Karpas-422 (cell line): ENCODE measurements around the gene TMPRSS5. TPM values are rescaled to one million over a fixed set of nuclear protein-coding genes. Genes with fewer than 3 reads are reported as not detected.

ENCODE experiments used
- DNase-seq: peaks from one replicate; pipeline ENCODE4 v3.0.0-alpha.2; 2015
- H2AFZ ChIP-seq: fragments of 200-600 bp; sonication (generic); 2 replicates; pipeline ENCODE4 v1.6.1; 2014; ENCODE audit warnings: antibody characterized with exemption, low read length, mixed read lengths
- H3K27ac ChIP-seq: fragments of 200-600 bp; sonication (generic); 2 replicates; pipeline ENCODE4 v1.5.1; 2014; ENCODE audit warnings: mild to moderate bottlenecking, low read length, moderate library complexity
- H3K27me3 ChIP-seq: fragments of 200-600 bp; sonication (generic); 2 replicates; pipeline ENCODE4 v1.6.1; 2014; ENCODE audit warnings: low read length, mixed read lengths
- H3K36me3 ChIP-seq: fragments of 200-600 bp; sonication (generic); 2 replicates; pipeline ENCODE4 v1.6.1; 2014; ENCODE audit warnings: low read length, mixed read lengths; ENCODE audit not compliant: insufficient read depth
- H3K4me1 ChIP-seq: fragments of 200-600 bp; sonication (generic); 2 replicates; pipeline ENCODE4 v1.6.1; 2014; ENCODE audit warnings: mild to moderate bottlenecking, low read length, mixed read lengths
- H3K4me2 ChIP-seq: fragments of 200-600 bp; sonication (generic); 2 replicates; pipeline ENCODE4 v1.6.1; 2014; ENCODE audit warnings: low read length, low read depth, mild to moderate bottlenecking; ENCODE audit not compliant: poor library complexity, severe bottlenecking
- H3K4me3 ChIP-seq: fragments of 200-600 bp; sonication (generic); 2 replicates; pipeline ENCODE4 v1.5.1; 2014; ENCODE audit warnings: mild to moderate bottlenecking, antibody characterized with exemption, low read length, mixed read lengths
- H3K79me2 ChIP-seq: fragments of 200-600 bp; sonication (generic); 2 replicates; pipeline ENCODE4 v1.6.1; 2014; ENCODE audit warnings: mild to moderate bottlenecking, low read length, mixed read lengths
- H3K9ac ChIP-seq: fragments of 200-600 bp; sonication (generic); 2 replicates; pipeline ENCODE4 v1.6.0; 2014; ENCODE audit warnings: low read length
- H3K9me2 ChIP-seq: fragments of 200-600 bp; sonication (generic), shearing (Covaris generic); replicated peaks from 2 replicates; pipeline ENCODE4 v1.6.0; 2014; ENCODE audit warnings: mild to moderate bottlenecking, low read length, moderate library complexity; ENCODE audit not compliant: insufficient read depth
- H3K9me3 ChIP-seq: fragments of 300-700, 200-600 bp; sonication (generic); 2 replicates; pipeline ENCODE4 v1.6.1; 2014; ENCODE audit warnings: low read length, mixed read lengths
- H4K20me1 ChIP-seq: fragments of 200-600 bp; sonication (generic); 2 replicates; pipeline ENCODE4 v1.6.1; 2014; ENCODE audit warnings: mild to moderate bottlenecking, antibody characterized with exemption, low read length, low read depth; ENCODE audit not compliant: insufficient read depth
- total RNA-seq: library from RNA; depleted of rRNA; stranded (reverse); fragments of >200 nt; shearing (Covaris generic); gene quantifications from 2 replicates; pipeline ENCODE4 v1.2.3, GENCODE V29; 2014; ENCODE audit warnings: low replicate concordance

TMPRSS5 gene
- total RNA-seq, 1 experiment from 2014 or later: 0.19 TPM

- no peaks in the 10 kb centered on the region for H3K9me2 ChIP-seq
- H3K9ac ChIP-seq: no peak overlapping the region
- H2AFZ ChIP-seq: no peak overlapping the region
- H3K36me3 ChIP-seq: no peaks in the 10 kb centered on the region
- H3K9me3 ChIP-seq: no peaks in the 10 kb centered on the region
- no peak for DNase-seq
- no peak overlapping the region for H3K4me3 ChIP-seq
- H3K27me3 ChIP-seq: no peaks in the 10 kb centered on the region
- H3K79me2 ChIP-seq: no peaks in the 10 kb centered on the region
- no peak overlapping the region for H3K4me2 ChIP-seq
- H4K20me1 ChIP-seq: no peaks in the 10 kb centered on the region
- no peak overlapping the region for H3K27ac ChIP-seq
- H3K4me1 ChIP-seq: no peaks in the 10 kb centered on the region; the same call in 1 of the 2 replicates
Observed at GRCh38 chr11:113693030-113693429, 13.1 kb downstream of the TMPRSS5 start.

DNA sequence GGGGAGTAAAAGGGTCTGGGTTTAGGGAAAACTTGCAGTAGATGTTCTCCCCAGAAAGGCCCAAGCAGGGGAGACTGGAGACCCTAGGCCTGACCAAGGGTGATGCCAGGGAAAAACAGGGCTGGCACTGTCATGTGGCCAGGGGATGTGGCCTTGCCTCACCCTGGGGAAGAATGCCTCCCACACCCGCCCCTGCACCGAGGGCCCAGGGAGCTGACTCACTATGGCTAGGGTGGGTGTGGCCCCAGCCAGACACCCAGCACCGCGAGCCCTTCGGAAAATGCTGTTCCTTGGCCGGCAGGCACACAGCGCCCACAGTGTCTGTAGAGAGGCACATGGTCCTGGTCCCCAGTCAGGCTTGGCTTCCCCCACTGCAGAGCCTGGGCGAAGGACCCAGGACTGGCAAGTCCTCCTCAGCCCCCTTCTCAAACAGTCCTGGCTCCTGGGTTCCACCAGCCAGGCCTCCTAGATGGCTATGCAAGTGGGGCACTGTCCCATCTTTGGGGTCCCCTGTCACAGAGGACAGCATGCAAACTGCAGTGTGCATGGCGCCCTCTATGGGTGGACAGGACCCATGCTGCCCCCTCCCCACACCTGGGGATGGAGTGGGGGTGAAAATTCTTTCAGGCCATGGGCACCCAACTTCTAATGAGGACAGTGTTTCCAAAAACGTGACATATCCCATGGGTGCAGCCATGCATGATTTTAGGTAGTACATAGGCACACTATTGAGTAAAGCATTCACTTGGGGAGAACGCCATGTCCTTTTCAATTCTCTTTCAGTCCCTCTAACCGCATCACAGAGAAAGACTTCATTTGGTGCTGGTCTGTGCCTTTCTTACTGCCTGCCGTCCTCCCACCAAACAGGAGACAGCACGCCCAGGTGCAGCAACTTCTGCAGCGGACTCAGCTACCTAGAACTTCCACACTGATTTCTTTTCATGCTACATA is 15.2 kb downstream of the TMPRSS5 start:
- Histone ChIP-seq H2AFZ (no peak overlapping the region), H3K36me3 (no peaks in the 10 kb centered on the region), H3K9ac (no peak overlapping the region), H3K9me3 (no peaks in the 10 kb centered on the region), H3K4me3 (no peak overlapping the region), H3K27ac (no peak overlapping the region), H3K9me2 (no peaks in the 10 kb centered on the region), H3K4me2 (no peak overlapping the region), H3K79me2 (no peaks in the 10 kb centered on the region), H3K27me3 (no peaks in the 10 kb centered on the region), H4K20me1 (no peaks in the 10 kb centered on the region), H3K4me1 (peaks cover 2% of the 10 kb centered on the region)
- DNase-seq: peak; percentile 63

DNA sequence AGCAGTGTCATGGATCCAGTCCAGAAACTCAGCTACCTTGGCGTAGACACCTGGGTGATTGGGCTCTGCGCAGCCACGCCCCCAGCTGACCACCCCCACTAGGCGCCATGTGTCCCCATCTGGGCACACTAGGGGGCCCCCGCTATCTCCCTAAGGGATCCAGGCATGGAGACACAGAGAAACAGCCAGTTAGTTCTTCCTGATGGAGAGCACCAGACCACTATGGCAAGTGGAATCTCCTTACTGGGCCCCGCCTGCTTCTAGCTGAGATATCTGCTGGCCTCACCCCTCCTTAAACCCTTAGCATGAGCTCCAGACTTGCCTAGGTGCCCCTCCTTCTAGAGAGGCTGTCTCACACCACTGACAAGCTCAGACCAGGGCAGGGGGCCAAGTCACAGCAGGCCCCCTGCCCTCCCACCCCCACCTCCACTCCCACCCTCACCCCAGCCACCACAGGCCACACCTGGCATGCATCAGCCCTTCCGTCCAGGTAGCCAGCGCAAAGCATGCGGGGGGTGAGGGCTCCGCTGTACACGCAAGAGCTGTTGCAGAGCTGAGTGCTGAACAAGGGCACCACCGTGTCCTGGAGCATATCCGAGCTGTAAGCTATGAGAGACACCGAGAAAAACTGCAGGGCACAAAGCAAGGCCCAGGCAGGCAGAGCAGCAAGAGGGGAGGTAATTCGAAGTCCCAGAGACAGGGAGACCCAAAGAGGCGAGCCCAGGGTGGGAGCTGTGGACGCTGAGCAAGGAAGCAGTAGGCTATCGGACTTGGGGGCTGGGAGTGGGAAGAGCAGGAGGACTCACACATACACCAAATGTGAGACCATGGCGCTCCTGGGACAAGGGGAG is 16.1 kb downstream of the TMPRSS5 start:
- no peaks in the 10 kb centered on the region for H3K79me2 ChIP-seq
- H3K9me2 ChIP-seq: no peaks in the 10 kb centered on the region
- no peaks in the 10 kb centered on the region for H3K27me3 ChIP-seq
- H3K36me3 ChIP-seq: no peaks in the 10 kb centered on the region
- DNase-seq: no peak
- no peak overlapping the region for H2AFZ ChIP-seq
- peaks cover 9% of the 10 kb centered on the region for H3K4me1 ChIP-seq
- no peak overlapping the region for H3K9ac ChIP-seq
- no peak overlapping the region for H3K27ac ChIP-seq
- no peaks in the 10 kb centered on the region for H4K20me1 ChIP-seq
- no peaks in the 10 kb centered on the region for H3K9me3 ChIP-seq
- H3K4me3 ChIP-seq: no peak overlapping the region
- H3K4me2 ChIP-seq: no peak overlapping the region

DNA sequence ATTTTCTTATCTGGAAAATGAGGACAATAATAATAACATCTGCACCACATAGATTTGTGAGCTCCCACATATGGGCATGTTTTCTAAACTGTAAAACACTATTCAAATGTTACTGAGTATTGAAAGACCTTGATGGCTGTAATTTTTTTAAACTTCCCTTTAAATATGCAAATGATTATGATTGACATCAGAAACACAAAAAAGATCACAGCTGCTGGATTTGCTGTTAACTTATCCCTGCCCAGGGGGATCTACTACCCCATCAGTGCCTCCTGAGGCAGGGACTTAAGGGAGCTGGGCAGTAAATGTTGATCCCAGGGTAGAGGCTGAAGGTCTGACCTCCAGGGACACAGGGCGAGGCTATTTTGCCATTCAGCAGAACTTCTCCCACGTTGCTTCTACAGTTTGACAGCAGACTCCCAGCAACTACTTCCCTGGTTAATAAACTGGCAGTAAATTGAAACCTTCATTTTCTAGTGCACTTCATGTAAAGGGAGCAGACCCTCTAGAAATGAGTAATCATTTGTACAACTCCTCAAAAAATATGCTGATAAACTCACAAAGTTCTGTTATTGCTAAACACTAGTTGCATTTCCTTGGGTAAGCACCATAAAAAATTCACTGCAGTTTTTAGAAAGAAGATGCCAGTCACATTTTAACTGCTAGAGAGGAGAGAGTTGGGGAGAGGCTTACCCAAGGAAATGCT is 20.3 kb downstream of the TMPRSS5 start:
- Histone ChIP-seq H2AFZ (no peak overlapping the region), H3K27ac (no peak overlapping the region), H3K4me3 (no peak overlapping the region), H3K9ac (no peak overlapping the region), H3K4me1 (peaks cover 9% of the 10 kb centered on the region), H3K27me3 (no peaks in the 10 kb centered on the region), H3K9me3 (no peaks in the 10 kb centered on the region), H3K4me2 (peak overlapping the region; percentile 40), H3K36me3 (no peaks in the 10 kb centered on the region), H4K20me1 (no peaks in the 10 kb centered on the region), H3K79me2 (no peaks in the 10 kb centered on the region), H3K9me2 (no peaks in the 10 kb centered on the region)
- DNase-seq: peak; percentile 44

DNA sequence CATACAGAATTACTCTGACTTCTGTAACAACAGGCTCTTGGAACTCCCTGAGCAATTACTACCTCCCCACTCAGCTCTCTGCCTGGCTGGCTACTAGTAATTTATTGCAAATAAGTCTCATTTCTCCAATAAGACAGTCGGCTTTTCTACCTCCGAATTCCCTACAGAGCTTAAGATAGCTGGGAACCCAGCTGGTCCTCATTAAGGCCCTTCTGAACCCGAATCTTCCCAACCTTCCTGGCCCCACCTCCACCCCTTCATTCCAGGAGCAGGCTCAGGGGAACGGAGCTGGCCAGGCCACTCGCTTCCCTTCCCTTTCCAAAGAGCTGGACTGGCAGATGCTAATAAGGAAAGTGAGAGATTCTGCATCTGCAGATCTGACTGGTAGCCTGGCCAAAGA is 21.6 kb downstream of the TMPRSS5 start:
- peaks cover 9% of the 10 kb centered on the region for H3K4me1 ChIP-seq
- DNase-seq: no peak
- no peaks in the 10 kb centered on the region for H3K36me3 ChIP-seq
- no peak overlapping the region for H3K9ac ChIP-seq
- H3K27ac ChIP-seq: no peak overlapping the region
- H3K27me3 ChIP-seq: no peaks in the 10 kb centered on the region
- no peak overlapping the region for H3K4me3 ChIP-seq
- H3K9me3 ChIP-seq: no peaks in the 10 kb centered on the region
- H3K79me2 ChIP-seq: no peaks in the 10 kb centered on the region
- no peaks in the 10 kb centered on the region for H3K9me2 ChIP-seq
- no peaks in the 10 kb centered on the region for H4K20me1 ChIP-seq
- H3K4me2 ChIP-seq: no peak overlapping the region
- H2AFZ ChIP-seq: no peak overlapping the region

- Histone ChIP-seq H3K27me3 (no peaks in the 10 kb centered on the region), H4K20me1 (no peaks in the 10 kb centered on the region), H3K36me3 (no peaks in the 10 kb centered on the region), H3K9me3 (no peaks in the 10 kb centered on the region), H3K4me1 (peaks cover 9% of the 10 kb centered on the region), H3K27ac (no peak overlapping the region), H3K4me3 (no peak overlapping the region), H3K9me2 (no peaks in the 10 kb centered on the region), H3K9ac (no peak overlapping the region), H3K4me2 (no peak overlapping the region), H2AFZ (no peak overlapping the region), H3K79me2 (no peaks in the 10 kb centered on the region)
- no peak for DNase-seq
Observed at GRCh38 chr11:113683481-113684046, 22.5 kb downstream of the TMPRSS5 start.

DNA sequence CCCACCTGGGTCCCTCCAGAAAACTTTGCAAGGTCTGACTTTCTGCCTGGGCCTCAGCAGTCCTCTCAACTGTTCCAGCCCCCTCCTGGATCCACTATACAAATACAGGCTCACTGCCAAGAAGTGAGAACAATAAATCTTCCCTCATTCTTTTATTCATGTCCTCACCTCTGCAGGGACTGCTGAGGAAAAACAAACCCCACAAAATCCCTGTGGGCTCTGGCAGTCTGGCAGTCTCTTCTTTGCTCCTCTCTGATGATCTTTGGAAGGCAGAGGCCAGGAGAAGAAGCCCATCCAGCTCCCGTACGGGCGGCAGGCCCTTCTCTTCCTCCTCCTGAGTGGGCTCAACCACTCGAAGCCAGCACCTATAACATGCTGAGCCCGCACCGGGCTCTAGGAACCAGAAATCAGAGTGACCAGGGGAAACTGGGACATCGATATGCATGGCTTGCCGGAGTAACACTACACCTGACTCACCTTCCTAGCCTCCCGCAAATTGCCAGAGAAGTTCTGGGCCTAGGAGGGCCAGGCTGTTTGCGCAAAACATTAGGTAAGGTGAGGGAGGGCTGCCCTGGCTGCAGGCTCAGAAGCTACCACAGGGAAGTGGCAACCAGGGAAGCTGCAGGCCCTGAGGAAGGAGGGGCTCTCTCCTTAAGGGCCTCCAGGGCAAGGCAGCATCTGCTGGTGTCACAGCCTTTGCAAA is 24.2 kb downstream of the TMPRSS5 start:
- Histone ChIP-seq H3K27ac (no peak overlapping the region), H3K4me2 (no peak overlapping the region), H4K20me1 (no peaks in the 10 kb centered on the region), H3K27me3 (no peaks in the 10 kb centered on the region), H3K9ac (no peak overlapping the region), H2AFZ (no peak overlapping the region), H3K4me1 (peaks cover 9% of the 10 kb centered on the region), H3K9me2 (no peaks in the 10 kb centered on the region), H3K9me3 (no peaks in the 10 kb centered on the region), H3K79me2 (no peaks in the 10 kb centered on the region), H3K36me3 (no peaks in the 10 kb centered on the region), H3K4me3 (no peak overlapping the region)
- DNase-seq: no peak
